ENCODE measurements around the gene MEF2A.
"Not testable (repeated sequence)": the region's sequence is repeated elsewhere in the genome, so short reads cannot be mapped to it uniquely, and the experiment has no call there.

Gene MEF2A

DNA sequence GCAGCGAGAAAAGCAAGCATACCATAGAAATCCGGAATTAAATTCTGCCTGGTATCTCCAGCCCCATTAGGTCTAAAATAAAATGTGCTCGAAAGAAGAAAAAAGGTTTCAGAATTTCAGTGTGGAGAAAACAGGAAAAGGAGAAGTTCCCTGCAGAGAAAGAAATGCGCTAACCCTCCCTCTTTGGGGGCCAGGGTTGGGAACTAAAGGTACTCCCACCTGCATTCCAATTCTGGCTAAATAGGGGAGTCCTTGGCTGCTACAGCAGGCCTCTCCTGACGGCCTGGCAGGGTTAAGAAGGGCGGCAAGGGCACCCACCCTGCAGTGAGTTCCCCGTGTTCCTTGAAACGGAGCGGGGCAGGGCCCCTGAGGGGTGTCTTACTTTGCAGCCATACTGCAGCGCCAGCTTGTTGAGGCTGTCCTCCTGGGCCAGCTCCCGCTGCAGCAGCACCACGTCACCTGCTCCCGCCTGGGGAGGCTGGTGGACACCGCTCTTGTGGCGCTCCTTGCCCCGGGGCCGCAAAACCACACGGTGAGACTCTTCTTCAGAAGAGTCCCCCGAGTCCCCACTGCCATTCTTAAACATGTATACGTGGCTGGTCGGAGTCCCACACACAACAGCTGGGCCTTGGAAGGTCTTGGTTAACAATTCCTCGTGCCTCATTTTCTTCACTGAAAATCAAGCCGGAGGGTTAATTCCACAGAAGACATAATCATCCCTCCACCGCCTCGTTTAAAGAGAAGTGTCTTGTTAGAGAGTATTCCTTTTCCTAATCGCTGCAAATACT is 165.7 kb downstream of the MEF2A start:
- no peak for DNase-seq (ENCODE audit: low read depth)

DNA sequence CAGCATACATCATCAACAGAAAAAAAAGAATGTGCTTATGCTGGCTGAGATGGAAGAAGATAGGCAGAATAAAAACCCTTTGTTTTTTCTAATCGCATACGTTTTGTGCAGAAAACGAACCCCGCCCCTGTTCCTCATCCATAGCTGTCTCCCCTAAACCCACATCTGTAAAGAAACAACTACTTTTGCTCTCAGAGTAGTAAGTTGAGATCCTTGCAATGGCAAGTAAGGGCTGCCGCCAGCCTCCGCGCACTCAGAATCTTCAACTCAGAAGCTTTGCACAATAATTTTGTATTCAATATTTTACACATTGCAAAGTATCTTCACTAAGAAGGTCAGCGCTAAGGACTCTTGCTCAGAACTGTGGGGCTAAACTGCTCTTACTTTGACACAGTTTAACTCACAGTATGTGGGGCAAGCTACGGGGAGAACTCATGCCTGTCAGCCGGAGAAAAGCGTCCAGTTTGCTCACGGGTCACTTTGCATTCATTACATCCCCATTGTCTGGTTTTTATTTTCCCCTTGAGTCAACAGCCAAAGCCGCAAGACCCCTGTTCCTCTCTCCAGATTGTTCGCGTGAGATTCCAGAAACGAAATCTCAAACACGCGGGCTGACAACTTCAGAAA is 166.5 kb downstream of the MEF2A start:
- DNase-seq (ENCODE audit: low read depth): no peak

- no peak for DNase-seq (ENCODE audit: low read depth)
Observed at GRCh38 chr15:99732751-99733267, 167.0 kb downstream of the MEF2A start.

- DNase-seq (ENCODE audit: low read depth): peak; percentile 98
Observed at GRCh38 chr15:99733268-99734039, 167.7 kb downstream of the MEF2A start, which contains the start of gene LYSMD4. LYSMD4 (minus strand) TSS chr15:99733437; CDS start chr15:99731999, 1,438 bp downstream.

GRCh38 chr15:99734040-99734291 is 168.2 kb downstream of the MEF2A start:
- DNase-seq (ENCODE audit: low read depth): not testable (repeated sequence)

- no peak for DNase-seq (ENCODE audit: low read depth)
Observed at GRCh38 chr15:99734575-99734974, 168.8 kb downstream of the MEF2A start.

GRCh38 chr15:99735868-99736267 is 170.1 kb downstream of the MEF2A start:
- no peak for DNase-seq (ENCODE audit: low read depth)

GRCh38 chr15:99736702-99737101 is 170.9 kb downstream of the MEF2A start:
- no peak for DNase-seq (ENCODE audit: low read depth)

DNA sequence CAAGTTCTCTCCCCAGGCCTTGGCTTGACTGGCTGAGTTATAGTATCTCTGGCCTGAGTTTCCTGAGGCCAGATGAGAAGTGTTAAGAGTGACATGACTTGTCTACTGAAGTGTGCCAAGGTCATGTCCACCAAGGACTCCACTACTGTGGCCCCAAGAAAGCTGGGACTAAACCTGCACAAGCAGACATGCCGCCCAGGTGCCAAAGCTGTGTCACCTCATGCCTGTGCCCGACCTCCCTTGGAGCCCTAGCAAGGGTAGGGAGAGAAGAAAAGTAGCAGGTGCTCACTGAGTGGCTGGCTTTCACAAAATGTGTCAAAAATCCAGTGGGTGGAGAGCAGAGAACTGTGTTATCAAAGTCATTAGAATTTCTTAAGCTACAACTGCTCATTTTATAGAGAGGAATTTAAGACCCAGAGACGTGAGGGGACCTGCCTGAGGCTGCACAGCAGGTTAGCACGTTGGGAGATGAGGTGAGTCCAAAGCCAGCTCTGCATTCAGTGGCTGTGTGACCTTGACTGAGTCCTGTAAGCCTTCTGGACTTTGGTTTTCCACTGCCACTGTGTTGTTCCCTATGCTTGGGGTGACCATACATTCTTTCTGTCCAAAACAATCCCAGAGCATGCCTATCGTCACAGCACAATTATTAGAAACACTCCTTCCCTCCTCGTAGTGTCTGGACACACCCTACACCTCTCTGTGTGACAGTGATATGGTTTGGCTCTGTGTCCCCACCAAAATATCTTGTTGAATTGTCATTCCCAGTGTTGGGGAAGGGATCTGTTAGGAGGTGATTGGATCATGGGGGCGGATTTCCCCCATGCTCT is 172.4 kb downstream of the MEF2A start:
- DNase-seq (ENCODE audit: low read depth): no peak

DNA sequence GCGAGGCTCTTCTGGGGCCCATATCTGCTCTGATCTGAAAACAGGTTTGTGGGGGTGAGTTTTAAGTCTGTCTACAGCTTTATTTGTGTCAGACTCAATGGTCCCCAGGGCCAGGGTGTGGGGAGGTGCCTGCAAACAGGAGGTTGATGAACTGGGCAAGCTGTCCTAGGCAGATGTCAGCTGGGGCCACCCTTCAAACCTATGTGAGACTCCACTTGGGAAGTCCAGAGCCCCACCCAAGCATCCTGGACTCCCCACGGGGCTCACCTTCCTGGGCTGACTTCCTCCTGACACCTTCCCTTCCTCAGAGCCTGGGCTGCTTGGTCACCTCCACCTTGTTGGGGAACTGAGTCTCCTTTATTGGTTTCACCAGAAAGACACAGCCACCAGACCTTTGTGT is 176.1 kb downstream of the MEF2A start:
- no peak for DNase-seq (ENCODE audit: low read depth)

GRCh38 chr15:99744142-99744541 is 178.4 kb downstream of the MEF2A start:
- no peak for DNase-seq (ENCODE audit: low read depth)

- no peak for DNase-seq (ENCODE audit: low read depth)
Observed at GRCh38 chr15:99745370-99746086, 179.7 kb downstream of the MEF2A start.

DNA sequence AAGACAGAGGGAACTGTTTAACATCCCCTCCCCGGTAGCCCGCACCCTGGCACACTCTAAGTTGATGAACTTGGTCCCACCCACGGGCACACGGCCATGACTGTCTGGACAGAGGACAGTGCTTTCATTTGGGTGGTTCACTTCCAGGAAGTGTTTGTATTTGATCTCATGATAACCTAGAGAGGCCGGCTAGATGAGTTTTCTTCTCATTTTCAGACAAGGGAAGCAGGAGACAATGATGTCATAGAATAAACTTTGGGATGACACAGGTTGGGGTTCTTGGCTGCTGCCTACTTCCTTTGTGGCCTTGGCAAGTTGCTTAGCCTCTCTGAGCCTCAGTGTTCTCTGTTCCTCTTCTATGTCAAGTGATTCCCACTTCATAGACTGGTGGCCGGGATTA is 183.6 kb downstream of the MEF2A start:
- DNase-seq (ENCODE audit: low read depth): no peak

DNA sequence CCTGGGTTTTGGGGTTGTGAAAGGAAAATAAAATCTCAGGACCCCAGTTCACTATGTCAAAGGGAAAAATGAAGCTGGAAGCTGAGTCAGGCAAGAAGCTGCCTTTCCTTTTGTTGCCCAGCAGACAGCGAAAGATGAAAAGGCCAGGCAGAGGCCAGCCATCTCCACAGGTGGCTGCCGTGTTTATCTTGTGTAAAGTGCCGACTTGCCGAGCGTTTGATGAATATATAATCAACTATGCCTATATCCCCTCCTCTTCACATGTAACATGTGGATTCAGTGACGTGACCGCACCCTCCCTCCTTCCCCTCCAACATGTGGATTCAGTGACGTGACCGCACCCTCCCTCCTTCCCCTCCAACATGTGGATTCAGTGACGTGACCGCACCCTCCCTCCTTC is 184.5 kb downstream of the MEF2A start:
- DNase-seq (ENCODE audit: low read depth): not testable (repeated sequence)

DNA sequence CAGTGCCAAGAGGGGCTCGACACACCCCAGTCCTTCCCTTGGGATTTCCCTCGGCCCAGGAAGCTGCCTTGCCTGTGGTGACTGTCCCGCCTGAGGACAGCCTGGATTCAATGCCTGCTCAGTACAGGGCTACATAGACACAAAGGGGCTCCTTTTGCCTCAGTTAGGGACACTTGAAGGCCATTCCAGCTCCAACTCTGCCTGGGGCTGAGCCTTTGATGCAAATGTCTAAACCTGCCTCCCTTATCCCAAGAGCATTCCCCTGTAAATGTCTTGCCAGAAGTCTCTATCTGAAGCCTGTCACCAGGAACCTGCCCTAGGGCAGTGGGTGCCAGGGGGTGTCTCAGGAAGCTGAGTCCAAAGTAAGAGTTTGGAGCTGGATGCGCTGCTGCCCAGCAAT is 186.8 kb downstream of the MEF2A start:
- DNase-seq (ENCODE audit: low read depth): no peak

DNA sequence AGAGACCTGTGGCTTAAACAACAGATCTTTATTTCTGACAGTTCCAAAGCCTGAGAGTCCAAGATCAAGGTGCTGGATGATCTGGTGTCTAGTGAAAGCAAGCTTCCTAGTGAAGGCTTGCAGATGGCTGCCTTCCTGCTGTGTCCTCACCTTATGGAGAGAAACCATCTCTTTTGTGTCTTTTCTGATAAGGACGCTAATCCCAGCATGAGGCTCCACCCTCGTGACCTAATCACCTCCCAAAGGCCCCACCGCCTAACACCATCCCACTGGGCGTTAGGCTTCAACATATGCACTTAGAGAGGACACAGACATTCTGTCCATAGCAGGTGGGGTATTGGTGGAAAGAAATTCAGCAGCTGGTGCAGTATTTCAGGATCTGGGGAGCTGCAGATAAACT is 187.3 kb downstream of the MEF2A start:
- DNase-seq (ENCODE audit: low read depth): no peak

- peak; percentile 12 for DNase-seq (ENCODE audit: low read depth)
Observed at GRCh38 chr15:99755692-99756409, 190.1 kb downstream of the MEF2A start.

DNA sequence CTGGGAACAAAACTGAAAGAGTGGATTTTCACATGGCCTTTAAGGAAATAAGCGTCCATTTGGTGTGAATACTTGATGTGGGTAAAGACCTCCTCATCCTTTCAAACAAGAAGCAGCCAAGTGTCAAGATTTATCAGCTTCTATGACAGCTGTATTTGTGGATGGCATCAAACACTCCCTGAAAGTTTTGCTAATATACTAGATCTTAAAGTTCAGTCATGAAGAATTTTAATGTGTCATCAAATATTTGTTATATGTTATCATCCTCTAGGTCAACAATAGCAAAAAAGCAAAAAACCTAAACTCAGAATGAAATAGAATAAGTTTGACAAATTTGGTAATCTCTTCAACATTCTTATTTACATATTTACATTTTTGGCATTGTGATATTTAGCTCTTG is 196.5 kb downstream of the MEF2A start:
- no peak for DNase-seq (ENCODE audit: low read depth)

GRCh38 chr15:99763827-99764226 is 198.0 kb downstream of the MEF2A start:
- no peak for DNase-seq (ENCODE audit: low read depth)

- DNase-seq (ENCODE audit: low read depth): no peak
Observed at GRCh38 chr15:99764522-99764921, 198.7 kb downstream of the MEF2A start.

Data from activated T-cell treated with anti-CD3 and anti-CD28 coated beads for 48 hours (primary cell).